Breast epithelium (tissue), 3 donors: ENCODE results near the gene PCSK1.

Experiments used
- POLR2A ChIP-seq: fragments of 450-650 bp; IDR thresholded peaks from one replicate; pipeline ENCODE4 v1.6.1; 2016; ENCODE audit warnings: antibody characterized with exemption, mild to moderate bottlenecking, moderate library complexity
- TF ChIP-seq, protein P1 (sequence below), 3 donors: fragments of 450-650 bp; IDR thresholded peaks; one replicate each; pipeline ENCODE4 v1.5.1; 2016 to 2017; ENCODE audit warnings: antibody characterized with exemption in 3 of 3, mild to moderate bottlenecking in 3 of 3, moderate library complexity in 3 of 3

DNA sequence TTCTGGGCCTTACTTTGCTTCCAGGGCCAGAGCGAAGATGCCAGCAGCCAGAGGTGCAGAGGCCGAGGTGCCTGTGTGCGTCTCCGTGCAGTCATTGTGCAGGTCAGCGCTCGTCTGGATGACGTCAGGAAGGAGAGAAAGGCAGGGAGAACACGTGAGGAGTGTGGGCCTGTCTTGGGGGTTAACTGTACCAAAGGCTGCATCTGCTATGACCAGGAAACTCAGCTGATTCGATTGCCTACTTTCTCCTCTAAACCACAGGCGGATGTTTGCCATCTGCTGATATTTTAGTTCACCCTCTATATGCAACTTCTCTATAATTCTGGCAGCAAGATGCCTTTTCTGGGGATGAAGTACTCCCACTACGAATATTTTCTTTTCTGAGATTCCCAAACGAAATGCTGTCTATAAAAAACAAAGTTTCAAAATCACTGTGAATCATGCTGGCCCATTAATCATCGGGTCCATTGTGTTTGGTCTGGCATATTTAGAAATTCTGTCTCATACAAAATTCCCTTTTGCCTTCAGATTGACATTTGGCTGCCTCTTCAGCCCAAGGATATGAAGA, 24.8 kb downstream of the PCSK1 start:
- TF ChIP-seq, protein P1, sequence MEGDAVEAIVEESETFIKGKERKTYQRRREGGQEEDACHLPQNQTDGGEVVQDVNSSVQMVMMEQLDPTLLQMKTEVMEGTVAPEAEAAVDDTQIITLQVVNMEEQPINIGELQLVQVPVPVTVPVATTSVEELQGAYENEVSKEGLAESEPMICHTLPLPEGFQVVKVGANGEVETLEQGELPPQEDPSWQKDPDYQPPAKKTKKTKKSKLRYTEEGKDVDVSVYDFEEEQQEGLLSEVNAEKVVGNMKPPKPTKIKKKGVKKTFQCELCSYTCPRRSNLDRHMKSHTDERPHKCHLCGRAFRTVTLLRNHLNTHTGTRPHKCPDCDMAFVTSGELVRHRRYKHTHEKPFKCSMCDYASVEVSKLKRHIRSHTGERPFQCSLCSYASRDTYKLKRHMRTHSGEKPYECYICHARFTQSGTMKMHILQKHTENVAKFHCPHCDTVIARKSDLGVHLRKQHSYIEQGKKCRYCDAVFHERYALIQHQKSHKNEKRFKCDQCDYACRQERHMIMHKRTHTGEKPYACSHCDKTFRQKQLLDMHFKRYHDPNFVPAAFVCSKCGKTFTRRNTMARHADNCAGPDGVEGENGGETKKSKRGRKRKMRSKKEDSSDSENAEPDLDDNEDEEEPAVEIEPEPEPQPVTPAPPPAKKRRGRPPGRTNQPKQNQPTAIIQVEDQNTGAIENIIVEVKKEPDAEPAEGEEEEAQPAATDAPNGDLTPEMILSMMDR (IDR thresholded peaks at IDR 0.05), result no peak
- no peak for TF ChIP-seq POLR2A
